Spleen (tissue), 7 donors: ENCODE measurements around the gene MIER3.

Source experiments
- POLR2A ChIP-seq, 3 donors: fragments of 450-650 bp; IDR thresholded peaks; one replicate each; pipeline ENCODE4 v1.5.1; 2017; ENCODE audit warnings: antibody characterized with exemption in 3 of 3, mild to moderate bottlenecking in 1 of 3
- TF ChIP-seq, protein P1 (sequence below), 11 experiments: fragments of 200-600 bp in 7 of 11; fragments of 450-650 bp in 4 of 11; sonication (generic) in 4 of 11; IDR thresholded peaks in 8 of 11; conservative IDR thresholded peaks in 3 of 11; 1 replicate in 7 of 11; 2 replicates in 4 of 11; pipeline versions ENCODE4 v1.4.0 to v1.8.0; 2016 to 2021; ENCODE audit warnings: antibody characterized with exemption in 11 of 11, inconsistent platforms in 4 of 11, mild to moderate bottlenecking in 1 of 11
- donor health status: DM: no; HTN: no; CAD: no; lungs with moderate emphysema.
- donor health status: DM: no; HTN: no; CAD: no.
- donor health status: DM: no; HTN: no; CAD: no.

DNA sequence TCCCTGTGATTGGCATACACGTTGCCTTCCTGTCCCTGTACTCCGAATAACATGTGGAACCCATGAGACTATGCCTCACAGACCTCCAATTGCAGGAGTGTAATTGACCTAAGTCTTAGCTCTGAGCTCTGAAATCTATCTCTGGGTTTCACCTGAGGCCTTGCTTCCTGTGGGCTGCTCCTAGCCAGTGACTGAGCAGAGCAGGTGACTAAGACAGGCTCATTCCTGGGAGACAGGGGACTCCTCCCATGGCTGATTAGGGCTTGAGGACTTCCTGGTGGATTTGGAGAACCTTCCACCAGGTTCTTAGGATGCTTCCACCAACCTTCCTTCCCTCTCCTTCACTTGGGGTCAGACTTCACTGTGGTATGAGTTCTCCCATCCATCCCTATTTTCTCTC lies 22.3 kb upstream of the MIER3 start:
- TF ChIP-seq, protein P1, sequence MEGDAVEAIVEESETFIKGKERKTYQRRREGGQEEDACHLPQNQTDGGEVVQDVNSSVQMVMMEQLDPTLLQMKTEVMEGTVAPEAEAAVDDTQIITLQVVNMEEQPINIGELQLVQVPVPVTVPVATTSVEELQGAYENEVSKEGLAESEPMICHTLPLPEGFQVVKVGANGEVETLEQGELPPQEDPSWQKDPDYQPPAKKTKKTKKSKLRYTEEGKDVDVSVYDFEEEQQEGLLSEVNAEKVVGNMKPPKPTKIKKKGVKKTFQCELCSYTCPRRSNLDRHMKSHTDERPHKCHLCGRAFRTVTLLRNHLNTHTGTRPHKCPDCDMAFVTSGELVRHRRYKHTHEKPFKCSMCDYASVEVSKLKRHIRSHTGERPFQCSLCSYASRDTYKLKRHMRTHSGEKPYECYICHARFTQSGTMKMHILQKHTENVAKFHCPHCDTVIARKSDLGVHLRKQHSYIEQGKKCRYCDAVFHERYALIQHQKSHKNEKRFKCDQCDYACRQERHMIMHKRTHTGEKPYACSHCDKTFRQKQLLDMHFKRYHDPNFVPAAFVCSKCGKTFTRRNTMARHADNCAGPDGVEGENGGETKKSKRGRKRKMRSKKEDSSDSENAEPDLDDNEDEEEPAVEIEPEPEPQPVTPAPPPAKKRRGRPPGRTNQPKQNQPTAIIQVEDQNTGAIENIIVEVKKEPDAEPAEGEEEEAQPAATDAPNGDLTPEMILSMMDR (IDR thresholded peaks at IDR 0.05 in 8 of 11, conservative IDR thresholded peaks at IDR 0.05 in 3 of 11) = no peak
- no peak for TF ChIP-seq POLR2A (IDR thresholded peaks at IDR 0.05)
